Omental fat pad (tissue), 4 donors: ENCODE results near the gene TIMM8A. TPM values are rescaled to one million over a fixed set of nuclear protein-coding genes. Genes with fewer than 3 reads are reported as not detected.
A peak's percentile ranks its signal among the peaks of the same experiment; 100 is the strongest.

Experiments used
- ATAC-seq: fragments of 150-250 bp; one replicate; pipeline ENCODE4 v1.9.1; 2016; ENCODE audit warnings: mild to moderate bottlenecking, moderate library complexity; ENCODE audit not compliant: low FRiP score
- DNase-seq: peaks from one replicate; pipeline ENCODE4 v3.0.0-alpha.2; 2019; ENCODE audit warnings: low spot score
- total RNA-seq, 4 donors: library from RNA; depleted of rRNA; stranded (reverse); fragments of >200 nt; gene quantifications; one replicate each; pipeline ENCODE4 v1.1.0, GENCODE V29; 2016
- TF ChIP-seq, protein P1 (sequence below), 3 donors: fragments of 450-650 bp; IDR thresholded peaks; one replicate each; pipeline ENCODE4 v1.5.1; 2016 to 2017; ENCODE audit warnings: antibody characterized with exemption in 3 of 3, mild to moderate bottlenecking in 3 of 3, moderate library complexity in 2 of 3

The TIMM8A gene, protein sequence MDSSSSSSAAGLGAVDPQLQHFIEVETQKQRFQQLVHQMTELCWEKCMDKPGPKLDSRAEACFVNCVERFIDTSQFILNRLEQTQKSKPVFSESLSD
- 10 to 100 TPM in 1 of 4 donors, 1 to 10 TPM in 3; 4.3 to 16.3 (median 5.5) TPM for total RNA-seq

DNA sequence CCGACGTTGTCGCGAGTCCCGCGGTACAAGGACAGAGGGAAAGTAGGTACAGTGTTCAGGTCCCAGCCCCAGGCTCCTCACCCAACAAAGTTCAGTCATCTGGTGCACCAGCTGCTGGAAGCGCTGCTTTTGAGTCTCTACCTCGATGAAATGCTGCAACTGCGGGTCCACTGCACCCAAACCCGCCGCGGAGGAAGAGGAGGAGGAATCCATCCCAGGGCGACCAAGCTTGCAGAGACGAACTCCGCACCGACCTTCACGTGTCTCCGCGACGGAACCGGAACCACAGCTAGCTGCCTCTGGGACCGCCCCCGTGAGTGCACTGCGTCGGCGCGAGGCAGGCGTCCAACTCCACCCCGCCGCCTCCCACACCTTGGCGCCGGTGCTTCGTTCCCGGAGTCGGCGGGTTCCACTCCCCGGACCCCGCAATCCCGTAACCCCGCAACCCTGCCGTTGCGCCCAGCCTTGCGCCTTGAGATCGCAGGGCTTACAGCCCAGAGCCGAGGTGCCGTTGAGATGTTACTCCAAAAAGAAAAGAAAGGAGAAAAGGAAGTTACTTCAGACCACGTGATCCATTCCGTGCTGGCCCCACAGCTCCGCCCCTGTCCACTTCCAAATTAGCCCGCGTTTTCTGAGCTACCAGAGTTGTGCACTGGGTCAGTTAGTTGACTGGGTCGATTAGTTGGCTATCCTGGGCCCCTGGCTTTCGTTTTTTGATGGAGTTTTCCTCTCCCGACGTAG is at the start of gene TIMM8A:
TSS of gene TIMM8A (minus strand) at position 291 of the 741 bp plus-strand sequence. CDS start at position 213, 78 bp downstream.
- DNase-seq, result peak; percentile 29
- TF ChIP-seq, protein P1, sequence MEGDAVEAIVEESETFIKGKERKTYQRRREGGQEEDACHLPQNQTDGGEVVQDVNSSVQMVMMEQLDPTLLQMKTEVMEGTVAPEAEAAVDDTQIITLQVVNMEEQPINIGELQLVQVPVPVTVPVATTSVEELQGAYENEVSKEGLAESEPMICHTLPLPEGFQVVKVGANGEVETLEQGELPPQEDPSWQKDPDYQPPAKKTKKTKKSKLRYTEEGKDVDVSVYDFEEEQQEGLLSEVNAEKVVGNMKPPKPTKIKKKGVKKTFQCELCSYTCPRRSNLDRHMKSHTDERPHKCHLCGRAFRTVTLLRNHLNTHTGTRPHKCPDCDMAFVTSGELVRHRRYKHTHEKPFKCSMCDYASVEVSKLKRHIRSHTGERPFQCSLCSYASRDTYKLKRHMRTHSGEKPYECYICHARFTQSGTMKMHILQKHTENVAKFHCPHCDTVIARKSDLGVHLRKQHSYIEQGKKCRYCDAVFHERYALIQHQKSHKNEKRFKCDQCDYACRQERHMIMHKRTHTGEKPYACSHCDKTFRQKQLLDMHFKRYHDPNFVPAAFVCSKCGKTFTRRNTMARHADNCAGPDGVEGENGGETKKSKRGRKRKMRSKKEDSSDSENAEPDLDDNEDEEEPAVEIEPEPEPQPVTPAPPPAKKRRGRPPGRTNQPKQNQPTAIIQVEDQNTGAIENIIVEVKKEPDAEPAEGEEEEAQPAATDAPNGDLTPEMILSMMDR (IDR thresholded peaks at IDR 0.05), result no peak
- ATAC-seq, result peak; percentile 95

GRCh38 chrX:101397779-101398178 is 49.2 kb upstream of the TIMM8A start:
- ATAC-seq (no peak), DNase-seq (no peak)
- TF ChIP-seq, protein P1 (IDR thresholded peaks at IDR 0.05), result no peak

DNA sequence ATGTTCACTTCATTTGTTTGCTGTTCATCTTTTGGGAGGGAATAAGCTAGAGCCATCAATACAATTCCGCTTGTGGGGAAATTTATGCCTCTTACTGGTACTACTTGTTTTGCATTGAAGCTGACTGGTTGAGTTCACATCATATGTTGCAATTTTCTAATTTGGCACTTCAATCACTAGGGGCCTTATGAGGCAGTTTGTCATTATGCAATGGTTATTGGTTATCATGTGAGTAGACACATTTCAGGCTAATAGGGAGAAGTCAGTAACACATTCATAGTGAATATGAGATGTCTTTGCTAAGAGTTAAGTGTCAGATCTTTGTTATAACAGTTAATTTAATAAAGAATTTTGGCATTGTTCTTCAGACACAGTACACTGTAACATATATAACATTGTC is 47.2 kb upstream of the TIMM8A start:
- TF ChIP-seq, protein P1 (IDR thresholded peaks at IDR 0.05), result no peak
- DNase-seq, result no peak
- peak; percentile 33 for ATAC-seq

GRCh38 chrX:101394372-101394771 is 45.8 kb upstream of the TIMM8A start:
- TF ChIP-seq, protein P1 (IDR thresholded peaks at IDR 0.05), result no peak
- no peak for ATAC-seq
- no peak for DNase-seq

GRCh38 chrX:101393530-101394305 is 45.2 kb upstream of the TIMM8A start:
- DNase-seq (no peak), ATAC-seq (no peak)
- TF ChIP-seq, protein P1 (IDR thresholded peaks at IDR 0.05), result no peak

- TF ChIP-seq, protein P1 (IDR thresholded peaks at IDR 0.05), result no peak
- ATAC-seq (no peak), DNase-seq (no peak)
Measured at GRCh38 chrX:101391831-101392230, 43.3 kb upstream of the TIMM8A start.
